ENCODE measurements around the gene SCYL3.

Gene SCYL3

GRCh38 chr1:169879034-169879840, 14.5 kb downstream of the SCYL3 start:
- H3K27me3 ChIP-seq (ENCODE audit: insufficient read depth, low read depth): no peaks in the 10 kb centered on the region
- H3K27ac ChIP-seq: no peak overlapping the region
- no peaks in the 10 kb centered on the region for H3K36me3 ChIP-seq (ENCODE audit: insufficient read depth)
- no peak overlapping the region for H3K4me2 ChIP-seq
- no peak for TF ChIP-seq CTCF (conservative IDR thresholded peaks at IDR 0.05; ENCODE audit: low read depth, low read length)
- H3K9ac ChIP-seq: no peak overlapping the region
- no peak overlapping the region for H3K4me3 ChIP-seq (IDR thresholded peaks at IDR 0.05; ENCODE audit: insufficient read depth, low read depth, low read length)
- H3K79me2 ChIP-seq (ENCODE audit: insufficient read depth, low read depth): no peaks in the 10 kb centered on the region
- no peaks in the 10 kb centered on the region for H3K4me1 ChIP-seq (ENCODE audit: low read depth, poor library complexity, severe bottlenecking)
- H4K20me1 ChIP-seq (ENCODE audit: insufficient read depth): no peaks in the 10 kb centered on the region
- H2AFZ ChIP-seq (ENCODE audit: low read depth): no peak overlapping the region

- H3K4me1 ChIP-seq (ENCODE audit: low read depth, poor library complexity, severe bottlenecking): no peaks in the 10 kb centered on the region
- H3K27ac ChIP-seq: no peak overlapping the region
- H3K79me2 ChIP-seq (ENCODE audit: insufficient read depth, low read depth): no peaks in the 10 kb centered on the region
- H3K36me3 ChIP-seq (ENCODE audit: insufficient read depth): no peaks in the 10 kb centered on the region
- TF ChIP-seq CTCF (conservative IDR thresholded peaks at IDR 0.05; ENCODE audit: low read depth, low read length): no peak
- H3K4me3 ChIP-seq (IDR thresholded peaks at IDR 0.05; ENCODE audit: insufficient read depth, low read depth, low read length): no peak overlapping the region
- H4K20me1 ChIP-seq (ENCODE audit: insufficient read depth): no peaks in the 10 kb centered on the region
- no peak overlapping the region for H3K9ac ChIP-seq
- H3K27me3 ChIP-seq (ENCODE audit: insufficient read depth, low read depth): no peaks in the 10 kb centered on the region
- no peak overlapping the region for H2AFZ ChIP-seq (ENCODE audit: low read depth)
- no peak overlapping the region for H3K4me2 ChIP-seq
Observed at GRCh38 chr1:169878498-169878897, 15.2 kb downstream of the SCYL3 start.

- TF ChIP-seq CTCF (conservative IDR thresholded peaks at IDR 0.05; ENCODE audit: low read depth, low read length): no peak
- Histone ChIP-seq H2AFZ (ENCODE audit: low read depth) (no peak overlapping the region), H3K79me2 (ENCODE audit: insufficient read depth, low read depth) (no peaks in the 10 kb centered on the region), H3K9ac (no peak overlapping the region), H4K20me1 (ENCODE audit: insufficient read depth) (no peaks in the 10 kb centered on the region), H3K4me1 (ENCODE audit: low read depth, poor library complexity, severe bottlenecking) (no peaks in the 10 kb centered on the region), H3K36me3 (ENCODE audit: insufficient read depth) (no peaks in the 10 kb centered on the region), H3K27me3 (ENCODE audit: insufficient read depth, low read depth) (no peaks in the 10 kb centered on the region), H3K4me2 (no peak overlapping the region), H3K4me3 (IDR thresholded peaks at IDR 0.05; ENCODE audit: insufficient read depth, low read depth, low read length) (no peak overlapping the region), H3K27ac (no peak overlapping the region)
Observed at GRCh38 chr1:169877800-169878491, 15.8 kb downstream of the SCYL3 start.

GRCh38 chr1:169874229-169874628, 19.5 kb downstream of the SCYL3 start:
- H3K27me3 ChIP-seq (ENCODE audit: insufficient read depth, low read depth): no peaks in the 10 kb centered on the region
- no peak for TF ChIP-seq CTCF (conservative IDR thresholded peaks at IDR 0.05; ENCODE audit: low read depth, low read length)
- no peak overlapping the region for H3K4me2 ChIP-seq
- H3K4me1 ChIP-seq (ENCODE audit: low read depth, poor library complexity, severe bottlenecking): no peaks in the 10 kb centered on the region
- no peaks in the 10 kb centered on the region; the same call in 1 of the 2 replicates for H3K36me3 ChIP-seq (ENCODE audit: insufficient read depth)
- H4K20me1 ChIP-seq (ENCODE audit: insufficient read depth): no peaks in the 10 kb centered on the region
- no peak overlapping the region for H3K27ac ChIP-seq
- no peak overlapping the region for H3K9ac ChIP-seq
- H3K4me3 ChIP-seq (IDR thresholded peaks at IDR 0.05; ENCODE audit: insufficient read depth, low read depth, low read length): no peak overlapping the region
- no peaks in the 10 kb centered on the region for H3K79me2 ChIP-seq (ENCODE audit: insufficient read depth, low read depth)
- H2AFZ ChIP-seq (ENCODE audit: low read depth): no peak overlapping the region
